CD1c-positive myeloid dendritic cell (primary cell): Measurements from ENCODE around the gene RPL32.
"Not testable (repeated sequence)": the region's sequence is repeated elsewhere in the genome, so short reads cannot be mapped to it uniquely, and the experiment has no call there.

Experiments used
- DNase-seq: peaks from one replicate; pipeline ENCODE4 v3.0.0-alpha.2; 2016; ENCODE audit errors: extremely low spot score

RPL32 gene

GRCh38 chr3:12841149-12841969 is at the start of gene RPL32:
TSS of gene RPL32 (minus strand) at chr3:12841565. CDS start at chr3:12840237, 1,328 bp downstream.
- peak; percentile 98 for DNase-seq

- DNase-seq: no peak
Measured at GRCh38 chr3:12890610-12891390, 49.4 kb upstream of the RPL32 start.

GRCh38 chr3:12886736-12887135 is 45.4 kb upstream of the RPL32 start:
- no peak for DNase-seq

GRCh38 chr3:12886106-12886679 is 44.8 kb upstream of the RPL32 start:
- DNase-seq: no peak

- no peak for DNase-seq
Measured at GRCh38 chr3:12885583-12885930, 44.2 kb upstream of the RPL32 start.

GRCh38 chr3:12884790-12885582 is 43.6 kb upstream of the RPL32 start:
- no peak for DNase-seq

- DNase-seq: no peak
Measured at GRCh38 chr3:12884186-12884680, 42.9 kb upstream of the RPL32 start.

GRCh38 chr3:12882336-12883310 is 41.3 kb upstream of the RPL32 start:
- no peak for DNase-seq

- not testable (repeated sequence) for DNase-seq
Measured at GRCh38 chr3:12881858-12882257, 40.5 kb upstream of the RPL32 start.

- no peak for DNase-seq
Measured at GRCh38 chr3:12879191-12879815, 37.9 kb upstream of the RPL32 start.

- not testable (repeated sequence) for DNase-seq
Measured at GRCh38 chr3:12878758-12879157, 37.4 kb upstream of the RPL32 start.

- DNase-seq: no peak
Measured at GRCh38 chr3:12878141-12878574, 36.8 kb upstream of the RPL32 start.

- DNase-seq: no peak
Measured at GRCh38 chr3:12877040-12877439, 35.7 kb upstream of the RPL32 start.

- DNase-seq: peak; percentile 14
Measured at GRCh38 chr3:12875857-12876836, 34.8 kb upstream of the RPL32 start.

GRCh38 chr3:12871404-12871983 is 30.1 kb upstream of the RPL32 start:
- DNase-seq: no peak

- peak; percentile 76 for DNase-seq
Measured at GRCh38 chr3:12870942-12871341, 29.6 kb upstream of the RPL32 start.

GRCh38 chr3:12869035-12869621 is 27.8 kb upstream of the RPL32 start:
- peak; percentile 8 for DNase-seq
